Gastrocnemius medialis (tissue), 4 donors: ENCODE data around the gene LCLAT1. TPM values are rescaled to one million over a fixed set of nuclear protein-coding genes. Genes with fewer than 3 reads are reported as not detected.
A peak's percentile ranks its signal among the peaks of the same experiment; 100 is the strongest.

Experiments used
- ATAC-seq, 2 donors: fragments of 150-250 bp; one replicate each; pipeline ENCODE4 v1.9.1; 2016
- DNase-seq, 2 donors: peaks; one replicate each; pipeline ENCODE4 v3.0.0-alpha.2; 2019
- H3K27ac ChIP-seq, 4 donors: fragments of 200-600 bp; sonication (generic); 1 replicate in 1 of 4; 2 replicates in 3 of 4; pipeline ENCODE4 v1.5.1; 2016 to 2018; ENCODE audit warnings: mild to moderate bottlenecking in 2 of 4, moderate library complexity in 1 of 4
- H3K27me3 ChIP-seq, 3 donors: fragments of 200-600 bp; sonication (generic) in 2 of 3; 1 replicate in 1 of 3; 2 replicates in 2 of 3; pipeline versions ENCODE4 v1.5.1 to v1.6.0; 2016 to 2019; ENCODE audit warnings: mild to moderate bottlenecking in 1 of 3, moderate library complexity in 1 of 3
- H3K36me3 ChIP-seq, 2 donors: fragments of 200-600 bp; sonication (generic) in 1 of 2; one replicate each; pipeline ENCODE4 v1.5.1; 2017 to 2018
- H3K4me1 ChIP-seq, 2 donors: fragments of 200-600 bp; sonication (generic) in 1 of 2; one replicate each; pipeline ENCODE4 v1.5.1; 2016 to 2017; ENCODE audit warnings: mild to moderate bottlenecking in 2 of 2
- H3K4me3 ChIP-seq, 4 donors: fragments of 200-600 bp; sonication (generic) in 3 of 4; 1 replicate in 1 of 4; 2 replicates in 3 of 4; pipeline ENCODE4 v1.5.1; 2016 to 2019; ENCODE audit warnings: mild to moderate bottlenecking in 2 of 4
- H3K9me3 ChIP-seq, 3 donors: fragments of 200-600 bp; sonication (generic) in 2 of 3; 1 replicate in 1 of 3; 2 replicates in 2 of 3; pipeline ENCODE4 v1.5.1; 2016 to 2019
- CTCF ChIP-seq, 5 experiments: fragments of 450-650 bp in 3 of 5; fragments of 200-600 bp in 2 of 5; sonication (generic) in 2 of 5; IDR thresholded peaks in 4 of 5; conservative IDR thresholded peaks in 1 of 5; 1 replicate in 4 of 5; 2 replicates in 1 of 5; pipeline ENCODE4 v1.5.1; 2016 to 2019; ENCODE audit warnings: antibody characterized with exemption in 5 of 5, mild to moderate bottlenecking in 3 of 5, moderate library complexity in 3 of 5
- POLR2A ChIP-seq, 2 donors: fragments of 450-650 bp; IDR thresholded peaks; one replicate each; pipeline ENCODE4 v1.6.1; 2017; ENCODE audit warnings: antibody characterized with exemption in 2 of 2, mild to moderate bottlenecking in 2 of 2, moderate library complexity in 2 of 2
- in situ Hi-C, 4 donors: fragments of 200-750 bp; cut with MboI; loops; one replicate each; pipeline versions ENCODE4 v1.15.0 to v1.8.0; 2017; ENCODE audit warnings: low sequenced_read_pairs in 4 of 4
- intact Hi-C: fragments of 100-400 bp; cut with DNase I; formaldehyde crosslinking; loops from one replicate; pipeline ENCODE4 v1.15.1; 2023; ENCODE audit warnings: low total_unique reads
- total RNA-seq, 4 donors: library from RNA; depleted of rRNA; stranded (reverse); fragments of >200 nt; gene quantifications; one replicate each; pipeline versions ENCODE4 v1.1.0 to v1.2.3, GENCODE V29; 2016

The LCLAT1 gene
- total RNA-seq, 4 donors from 2014 or later, result 4.3 to 14.5 (median 11.3) TPM

- ATAC-seq (no peak), DNase-seq (no peak)
- no peaks in the 10 kb centered on the region for H3K36me3 ChIP-seq
- H3K9me3 ChIP-seq, result peaks cover 0 to 6% (median 3%) of the 10 kb centered on the region in 3 donors
- no peak overlapping the region for H3K27ac ChIP-seq
- in situ Hi-C loops, result no loop called here
- H3K4me3 ChIP-seq, result no peak overlapping the region
- TF ChIP-seq CTCF (IDR thresholded peaks at IDR 0.05 in 4 of 5, conservative IDR thresholded peaks at IDR 0.05 in 1 of 5) (no peak), POLR2A (IDR thresholded peaks at IDR 0.05) (no peak)
- peaks cover 0 to 4% of the 10 kb centered on the region in 2 donors for H3K4me1 ChIP-seq
- H3K27me3 ChIP-seq, result no peaks in the 10 kb centered on the region
- intact Hi-C loops, result no loop called here
These were observed 52.6 kb downstream of the LCLAT1 start for GRCh38 chr2:30499681-30500080.

GRCh38 chr2:30500699-30501098 is 53.7 kb downstream of the LCLAT1 start:
- H3K27me3 ChIP-seq, result no peaks in the 10 kb centered on the region
- intact Hi-C loops, result no loop called here
- H3K4me3 ChIP-seq, result no peak overlapping the region
- DNase-seq (no peak), ATAC-seq (no peak)
- no peak for TF ChIP-seq CTCF (IDR thresholded peaks at IDR 0.05 in 4 of 5, conservative IDR thresholded peaks at IDR 0.05 in 1 of 5)
- no peak for TF ChIP-seq POLR2A (IDR thresholded peaks at IDR 0.05)
- in situ Hi-C loops, result no loop called here
- no peaks in the 10 kb centered on the region for H3K36me3 ChIP-seq
- peaks cover 0 to 10% of the 10 kb centered on the region in 2 donors for H3K4me1 ChIP-seq
- peaks cover 0 to 6% (median 3%) of the 10 kb centered on the region in 3 donors for H3K9me3 ChIP-seq
- no peak overlapping the region for H3K27ac ChIP-seq

GRCh38 chr2:30502310-30502709 is 55.3 kb downstream of the LCLAT1 start:
- Histone ChIP-seq H3K36me3 (no peaks in the 10 kb centered on the region), H3K4me1 (peaks cover 6 to 16% of the 10 kb centered on the region in 2 donors), H3K27ac (no peak overlapping the region), H3K9me3 (peaks cover 0 to 6% (median 3%) of the 10 kb centered on the region in 3 donors), H3K27me3 (no peaks in the 10 kb centered on the region), H3K4me3 (no peak overlapping the region)
- intact Hi-C loops (no loop called here), in situ Hi-C loops (no loop called here)
- DNase-seq (no peak), ATAC-seq (no peak)
- TF ChIP-seq CTCF (IDR thresholded peaks at IDR 0.05 in 4 of 5, conservative IDR thresholded peaks at IDR 0.05 in 1 of 5) (no peak), POLR2A (IDR thresholded peaks at IDR 0.05) (no peak)

- in situ Hi-C loops, result no loop called here
These were observed 56.1 kb downstream of the LCLAT1 start for GRCh38 chr2:30503007-30503694.

More at GRCh38 chr2:30503007-30503694, 56.1 kb downstream of the LCLAT1 start:
- no peak for ATAC-seq
- Histone ChIP-seq H3K4me1 (peaks cover 6 to 16% of the 10 kb centered on the region in 2 donors), H3K27ac (no peak overlapping the region), H3K27me3 (no peaks in the 10 kb centered on the region), H3K36me3 (no peaks in the 10 kb centered on the region), H3K4me3 (no peak overlapping the region), H3K9me3 (peaks cover 0 to 6% (median 2%) of the 10 kb centered on the region in 3 donors)
- no peak for DNase-seq
- TF ChIP-seq POLR2A (IDR thresholded peaks at IDR 0.05) (no peak), CTCF (IDR thresholded peaks at IDR 0.05 in 4 of 5, conservative IDR thresholded peaks at IDR 0.05 in 1 of 5) (peak in 2 of 5 experiments; percentile 17 to 18)
- intact Hi-C loops, result no loop called here
